ENCODE measurements around the gene PDS5B. TPM values are rescaled to one million over a fixed set of nuclear protein-coding genes. Genes with fewer than 3 reads are reported as not detected.
"Not testable (repeated sequence)": the region's sequence is repeated elsewhere in the genome, so short reads cannot be mapped to it uniquely, and the experiment has no call there.

Gene PDS5B
- total RNA-seq, 2 experiments from 2014 or later = 57.6 to 64.6 TPM

- peaks cover 6% of the 10 kb centered on the region for H3K9me3 Mint-ChIP-seq (ENCODE audit: low read depth)
- H3K27me3 Mint-ChIP-seq = peaks cover 13% of the 10 kb centered on the region
- DNase-seq (peak; percentile 50), ATAC-seq (peak; percentile 57)
- H3K4me1 Mint-ChIP-seq = peaks cover 14% of the 10 kb centered on the region
- H3K4me3 Mint-ChIP-seq = peak overlapping the region; percentile 10
- peaks cover 4% of the 10 kb centered on the region for H3K36me3 Mint-ChIP-seq
- CTCF ChIA-PET = interaction anchor here (0.6 kb wide), 1 partner anchor 447 kb away, joined by 3 read pairs; no protein-coding TSS in a partner anchor
- peak overlapping the region; percentile 64 for H3K27ac Mint-ChIP-seq
These were observed 225.1 kb downstream of the PDS5B start for GRCh38 chr13:32811297-32811800.

GRCh38 chr13:32821149-32821688 lies 235.0 kb downstream of the PDS5B start:
- DNase-seq = no peak
- Mint-ChIP-seq H3K27me3 (peaks cover 12% of the 10 kb centered on the region), H3K4me1 (no peaks in the 10 kb centered on the region), H3K27ac (no peak overlapping the region), H3K36me3 (no peaks in the 10 kb centered on the region), H3K9me3 (ENCODE audit: low read depth) (no peaks in the 10 kb centered on the region), H3K4me3 (no peak overlapping the region)
- no peak for ATAC-seq
- CTCF ChIA-PET = no interaction called here

- Mint-ChIP-seq H3K9me3 (ENCODE audit: low read depth) (no peaks in the 10 kb centered on the region), H3K4me1 (peaks cover 2% of the 10 kb centered on the region), H3K36me3 (no peaks in the 10 kb centered on the region), H3K27ac (no peak overlapping the region), H3K4me3 (no peak overlapping the region), H3K27me3 (peaks cover 15% of the 10 kb centered on the region)
- DNase-seq (no peak), ATAC-seq (no peak)
- CTCF ChIA-PET = no interaction called here
These were observed 236.5 kb downstream of the PDS5B start for GRCh38 chr13:32822771-32823170.

- H3K4me1 Mint-ChIP-seq = peaks cover 2% of the 10 kb centered on the region
- no peak overlapping the region for H3K4me3 Mint-ChIP-seq
- CTCF ChIA-PET = no interaction called here
- DNase-seq (no peak), ATAC-seq (no peak)
- H3K36me3 Mint-ChIP-seq = no peaks in the 10 kb centered on the region
- no peaks in the 10 kb centered on the region for H3K9me3 Mint-ChIP-seq (ENCODE audit: low read depth)
- peaks cover 13% of the 10 kb centered on the region for H3K27me3 Mint-ChIP-seq
- no peak overlapping the region for H3K27ac Mint-ChIP-seq
These were observed 237.3 kb downstream of the PDS5B start for GRCh38 chr13:32823597-32823996.

- CTCF ChIA-PET = no interaction called here
- Mint-ChIP-seq H3K4me3 (no peak overlapping the region), H3K36me3 (no peaks in the 10 kb centered on the region), H3K27ac (no peak overlapping the region), H3K4me1 (peaks cover 2% of the 10 kb centered on the region), H3K27me3 (peaks cover 13% of the 10 kb centered on the region), H3K9me3 (ENCODE audit: low read depth) (no peaks in the 10 kb centered on the region)
- ATAC-seq (no peak), DNase-seq (no peak)
These were observed 237.8 kb downstream of the PDS5B start for GRCh38 chr13:32824061-32824460.

GRCh38 chr13:32824675-32825074 lies 238.4 kb downstream of the PDS5B start:
- CTCF ChIA-PET = no interaction called here
- H3K27ac Mint-ChIP-seq = no peak overlapping the region
- H3K4me3 Mint-ChIP-seq = no peak overlapping the region
- H3K9me3 Mint-ChIP-seq (ENCODE audit: low read depth) = no peaks in the 10 kb centered on the region
- H3K4me1 Mint-ChIP-seq = peaks cover 2% of the 10 kb centered on the region
- no peaks in the 10 kb centered on the region for H3K36me3 Mint-ChIP-seq
- H3K27me3 Mint-ChIP-seq = peaks cover 13% of the 10 kb centered on the region
- no peak for DNase-seq
- no peak for ATAC-seq

- CTCF ChIA-PET = no interaction called here
- Mint-ChIP-seq H3K36me3 (no peaks in the 10 kb centered on the region), H3K9me3 (ENCODE audit: low read depth) (no peaks in the 10 kb centered on the region), H3K27me3 (peaks cover 13% of the 10 kb centered on the region), H3K4me3 (no peak overlapping the region), H3K4me1 (peaks cover 7% of the 10 kb centered on the region), H3K27ac (no peak overlapping the region)
- no peak for DNase-seq
- no peak for ATAC-seq
These were observed 239.2 kb downstream of the PDS5B start for GRCh38 chr13:32825481-32825880.

- DNase-seq, CTCF ChIA-PET: not testable (repeated sequence)
These were observed 240.1 kb downstream of the PDS5B start for GRCh38 chr13:32826372-32826771.

More at GRCh38 chr13:32826372-32826771, 240.1 kb downstream of the PDS5B start:
- peaks cover 13% of the 10 kb centered on the region for H3K27me3 Mint-ChIP-seq
- not testable (repeated sequence) for ATAC-seq; H3K36me3 Mint-ChIP-seq; H3K4me3 Mint-ChIP-seq; H3K9me3 Mint-ChIP-seq (ENCODE audit: low read depth); H3K27ac Mint-ChIP-seq; H3K4me1 Mint-ChIP-seq

Other genes with a start within 250 kb of the PDS5B start
- 10 to 100 TPM; 24.8 to 29.7 TPM for gene N4BP2L1, start 158.3 kb upstream of the PDS5B start, total RNA-seq
- 100 to 1,000 TPM in 1 of 2 experiments, 10 to 100 TPM in 1; 87.9 to 112 TPM for gene N4BP2L2, start 47.7 kb upstream of the PDS5B start, total RNA-seq

Measured in activated CD8-positive, alpha-beta memory T cell treated with anti-CD3 and anti-CD28 coated beads, Interleukin-2, amount 10 ng/mL, durations not matched to agents 7 days and 5 days (primary cell).